Esophagus muscularis mucosa (tissue), 4 donors: ENCODE measurements around the gene ZNF473.

Experiments used
- CTCF ChIP-seq, 3 experiments: fragments of 200-600 bp in 2 of 3; fragments of 450-650 bp in 1 of 3; sonication (generic) in 2 of 3; IDR thresholded peaks; one replicate each; pipeline ENCODE4 v1.5.1; 2017 to 2019; ENCODE audit warnings: antibody characterized with exemption in 3 of 3, mild to moderate bottlenecking in 2 of 3, moderate library complexity in 1 of 3
- EP300 ChIP-seq: sonication (generic); formaldehyde crosslinking; IDR thresholded peaks from one replicate; pipeline ENCODE4 v1.6.1; 2017; ENCODE audit warnings: antibody characterized with exemption
- POLR2A ChIP-seq: fragments of 450-650 bp; IDR thresholded peaks from one replicate; pipeline ENCODE4 v1.6.1; 2017; ENCODE audit warnings: antibody characterized with exemption, moderate library complexity, mild to moderate bottlenecking, low read depth
- POLR2AphosphoS5 ChIP-seq, 2 donors: sonication (generic); formaldehyde crosslinking; IDR thresholded peaks; one replicate each; pipeline ENCODE4 v1.6.1; 2017; ENCODE audit warnings: antibody characterized with exemption in 2 of 2

GRCh38 chr19:49988007-49988406, 37.8 kb upstream of the ZNF473 start:
- TF ChIP-seq POLR2AphosphoS5 (IDR thresholded peaks at IDR 0.05) = no peak
- TF ChIP-seq CTCF (IDR thresholded peaks at IDR 0.05) = no peak
- TF ChIP-seq POLR2A = no peak
- no peak for TF ChIP-seq EP300
